Measurements from ENCODE around the gene TGFA. TPM values are rescaled to one million over a fixed set of nuclear protein-coding genes. Genes with fewer than 3 reads are reported as not detected.

TGFA gene
- total RNA-seq, 1 experiment from 2014 or later: 2.5 TPM

- no peak for ATAC-seq
- no peaks in the 10 kb centered on the region for H3K36me3 Mint-ChIP-seq
- no peak overlapping the region for H3K4me3 Mint-ChIP-seq
- ChIA-PET POLR2A (no interaction called here), CTCF (interaction anchor here (1.0 kb wide), 1 partner anchor 104 kb away, joined by 3 read pairs; no protein-coding TSS in a partner anchor)
- peaks cover 34% of the 10 kb centered on the region for H3K27me3 Mint-ChIP-seq (ENCODE audit: low read depth)
- DNase-seq (ENCODE audit: low spot score): no peak
- no peaks in the 10 kb centered on the region for H3K4me1 Mint-ChIP-seq
- TF ChIP-seq ZNF121 (CRISPR knock-in tag; IDR thresholded peaks at IDR 0.05): no peak
- TF ChIP-seq GTF2I (CRISPR knock-in tag; conservative IDR thresholded peaks at IDR 0.05): no peak
- no peak for TF ChIP-seq ARID4B (CRISPR knock-in tag; IDR thresholded peaks at IDR 0.05; ENCODE audit: borderline replicate concordance)
- TF ChIP-seq RORB (CRISPR knock-in tag; IDR thresholded peaks at IDR 0.05): no peak
- TF ChIP-seq NFE2L1 (CRISPR knock-in tag; IDR thresholded peaks at IDR 0.05): no peak
- TF ChIP-seq CREM (CRISPR knock-in tag; IDR thresholded peaks at IDR 0.05): no peak
- TF ChIP-seq STAT6 (CRISPR knock-in tag; conservative IDR thresholded peaks at IDR 0.05; ENCODE audit: low read depth): no peak
- no peak overlapping the region for H3K27ac Mint-ChIP-seq
- H3K9me3 Mint-ChIP-seq: peaks cover 5% of the 10 kb centered on the region
These were observed 12.1 kb downstream of the TGFA start for GRCh38 chr2:70541481-70542020.

GRCh38 chr2:70537840-70538239, 15.8 kb downstream of the TGFA start:
- ChIA-PET POLR2A (no interaction called here), CTCF (interaction anchor here (0.8 to 1.0 kb wide), 2 partner anchors 80 to 234 kb away, joined by 3 read pairs; no protein-coding TSS in a partner anchor)
- no peaks in the 10 kb centered on the region for H3K4me1 Mint-ChIP-seq
- ATAC-seq (no peak), DNase-seq (ENCODE audit: low spot score) (no peak)
- no peak overlapping the region for H3K4me3 Mint-ChIP-seq
- peaks cover 35% of the 10 kb centered on the region for H3K27me3 Mint-ChIP-seq (ENCODE audit: low read depth)
- no peak overlapping the region for H3K27ac Mint-ChIP-seq
- H3K36me3 Mint-ChIP-seq: no peaks in the 10 kb centered on the region
- H3K9me3 Mint-ChIP-seq: peaks cover 10% of the 10 kb centered on the region
- no peak for TF ChIP-seq USF2 (CRISPR knock-in tag; IDR thresholded peaks at IDR 0.05)
- no peak for TF ChIP-seq SOX15 (CRISPR knock-in tag; IDR thresholded peaks at IDR 0.05)
- TF ChIP-seq FOXP4 (CRISPR knock-in tag; IDR thresholded peaks at IDR 0.05): no peak
- TF ChIP-seq NR1H2 (CRISPR knock-in tag; IDR thresholded peaks at IDR 0.05): no peak
- no peak for TF ChIP-seq EMX1 (CRISPR knock-in tag; IDR thresholded peaks at IDR 0.05)
- TF ChIP-seq HMGXB4 (CRISPR knock-in tag; IDR thresholded peaks at IDR 0.05): no peak
- TF ChIP-seq IRF1 (CRISPR knock-in tag; IDR thresholded peaks at IDR 0.05): no peak
- TF ChIP-seq GRHL2 (CRISPR knock-in tag; IDR thresholded peaks at IDR 0.05; ENCODE audit: insufficient replicate concordance, severe bottlenecking): no peak
- TF ChIP-seq NFE2L1 (CRISPR knock-in tag; IDR thresholded peaks at IDR 0.05): no peak
- no peak for TF ChIP-seq ATF6 (CRISPR knock-in tag; IDR thresholded peaks at IDR 0.05)
- TF ChIP-seq ZBTB43 (CRISPR knock-in tag; IDR thresholded peaks at IDR 0.05): no peak
- no peak for TF ChIP-seq USF1 (CRISPR knock-in tag; IDR thresholded peaks at IDR 0.05)

Data from WTC11 (cell line).